GM19438 (cell line): Measurements from ENCODE around the gene OSBPL3.

Source experiments
- ATAC-seq: cut with Tn5 transposase; IDR thresholded peaks from one replicate; pipeline ENCODE4 v1.9.1; 2021; ENCODE audit warnings: low read depth; ENCODE audit not compliant: unreplicated experiment

Gene OSBPL3

GRCh38 chr7:24751484-24751883, 228.5 kb downstream of the OSBPL3 start:
- ATAC-seq, result no peak

DNA sequence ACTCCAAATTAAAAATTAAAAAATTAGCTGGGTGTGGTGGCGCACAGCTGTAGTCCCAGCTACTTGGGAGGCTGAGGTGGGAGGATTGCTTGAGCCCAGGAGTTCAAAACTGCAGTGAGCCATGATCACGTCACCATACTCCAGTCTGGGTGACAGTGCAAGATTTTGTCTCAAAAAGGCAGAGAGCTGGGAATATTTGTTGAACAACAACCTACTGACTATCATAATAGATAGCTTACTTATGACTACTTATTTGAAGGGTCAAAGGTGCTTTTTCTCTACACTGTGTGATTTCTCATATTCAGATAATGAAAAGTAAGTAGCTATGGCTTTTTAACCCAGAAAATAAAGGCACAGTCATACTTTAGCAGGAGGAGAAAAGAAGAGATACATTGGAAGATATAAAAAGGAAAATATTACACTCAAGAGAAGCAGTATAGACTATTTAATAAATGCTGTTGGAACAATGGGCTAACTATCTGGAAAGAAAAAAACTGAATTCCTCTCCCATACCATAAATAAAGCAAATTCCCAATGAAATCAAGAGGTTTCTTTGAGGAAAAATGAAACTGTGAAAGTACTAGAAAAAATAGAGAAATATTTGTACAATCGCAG, 229.4 kb downstream of the OSBPL3 start:
- ATAC-seq, result no peak

DNA sequence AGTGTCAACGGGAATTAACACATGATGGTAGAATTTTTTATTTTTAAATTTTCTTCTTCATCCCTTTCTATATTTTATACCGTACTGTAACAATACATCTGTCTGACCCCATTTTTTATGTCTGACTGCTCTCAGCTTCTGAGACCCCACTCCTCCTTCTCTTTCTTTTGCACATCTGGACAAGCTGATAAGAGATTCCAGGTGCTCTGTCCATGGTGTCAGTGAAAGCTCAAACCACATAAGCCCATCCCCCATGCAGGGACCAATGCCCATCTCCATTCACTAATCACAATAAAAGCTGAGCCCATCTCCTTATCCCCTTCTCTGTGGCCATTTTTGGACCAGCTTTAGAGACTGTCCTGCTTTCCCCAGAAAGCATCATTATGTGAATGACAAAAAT, 231.5 kb downstream of the OSBPL3 start:
- no peak for ATAC-seq
